ENCODE data around the gene SH2D5. TPM values are rescaled to one million over a fixed set of nuclear protein-coding genes. Genes with fewer than 3 reads are reported as not detected.

Gene SH2D5
- total RNA-seq, 3 donors from 2014 or later, result under 0.01 to 0.29 TPM; not detected in 1

DNA sequence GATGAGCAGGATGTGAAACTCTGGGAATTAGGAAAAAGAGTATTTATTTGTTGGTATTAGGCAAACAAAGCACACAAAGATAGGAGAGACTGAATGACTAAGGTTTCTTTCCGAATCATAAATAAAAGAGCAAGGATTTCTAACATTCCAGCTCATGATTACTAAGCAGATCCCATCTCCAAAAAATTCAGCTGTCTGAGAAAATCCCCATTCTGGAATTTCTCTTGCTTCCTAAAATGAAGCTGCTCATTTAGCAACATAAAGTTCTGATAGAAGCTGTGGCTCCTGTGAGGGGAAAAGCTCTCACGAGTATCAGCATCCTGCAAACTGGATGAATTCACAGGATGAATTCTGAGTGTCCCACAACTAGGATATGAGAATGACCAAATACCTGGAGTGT, 6.7 kb upstream of the SH2D5 start:
- Histone ChIP-seq H3K27me3 (no peaks in the 10 kb centered on the region), H3K4me1 (no peaks in the 10 kb centered on the region), H3K9me3 (no peaks in the 10 kb centered on the region), H3K36me3 (no peaks in the 10 kb centered on the region), H3K4me3 (no peak overlapping the region), H3K27ac (no peak overlapping the region)
- DNase-seq (ENCODE audit: low spot score in 2 of 2), result no peak
- TF ChIP-seq POLR2AphosphoS5 (IDR thresholded peaks at IDR 0.05), result no peak
- TF ChIP-seq, protein P1, sequence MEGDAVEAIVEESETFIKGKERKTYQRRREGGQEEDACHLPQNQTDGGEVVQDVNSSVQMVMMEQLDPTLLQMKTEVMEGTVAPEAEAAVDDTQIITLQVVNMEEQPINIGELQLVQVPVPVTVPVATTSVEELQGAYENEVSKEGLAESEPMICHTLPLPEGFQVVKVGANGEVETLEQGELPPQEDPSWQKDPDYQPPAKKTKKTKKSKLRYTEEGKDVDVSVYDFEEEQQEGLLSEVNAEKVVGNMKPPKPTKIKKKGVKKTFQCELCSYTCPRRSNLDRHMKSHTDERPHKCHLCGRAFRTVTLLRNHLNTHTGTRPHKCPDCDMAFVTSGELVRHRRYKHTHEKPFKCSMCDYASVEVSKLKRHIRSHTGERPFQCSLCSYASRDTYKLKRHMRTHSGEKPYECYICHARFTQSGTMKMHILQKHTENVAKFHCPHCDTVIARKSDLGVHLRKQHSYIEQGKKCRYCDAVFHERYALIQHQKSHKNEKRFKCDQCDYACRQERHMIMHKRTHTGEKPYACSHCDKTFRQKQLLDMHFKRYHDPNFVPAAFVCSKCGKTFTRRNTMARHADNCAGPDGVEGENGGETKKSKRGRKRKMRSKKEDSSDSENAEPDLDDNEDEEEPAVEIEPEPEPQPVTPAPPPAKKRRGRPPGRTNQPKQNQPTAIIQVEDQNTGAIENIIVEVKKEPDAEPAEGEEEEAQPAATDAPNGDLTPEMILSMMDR (IDR thresholded peaks at IDR 0.05), result no peak
- TF ChIP-seq POLR2A (IDR thresholded peaks at IDR 0.05), result no peak
- intact Hi-C loops (cut with DNase I; ENCODE audit: low total_unique reads), result no loop called here

DNA sequence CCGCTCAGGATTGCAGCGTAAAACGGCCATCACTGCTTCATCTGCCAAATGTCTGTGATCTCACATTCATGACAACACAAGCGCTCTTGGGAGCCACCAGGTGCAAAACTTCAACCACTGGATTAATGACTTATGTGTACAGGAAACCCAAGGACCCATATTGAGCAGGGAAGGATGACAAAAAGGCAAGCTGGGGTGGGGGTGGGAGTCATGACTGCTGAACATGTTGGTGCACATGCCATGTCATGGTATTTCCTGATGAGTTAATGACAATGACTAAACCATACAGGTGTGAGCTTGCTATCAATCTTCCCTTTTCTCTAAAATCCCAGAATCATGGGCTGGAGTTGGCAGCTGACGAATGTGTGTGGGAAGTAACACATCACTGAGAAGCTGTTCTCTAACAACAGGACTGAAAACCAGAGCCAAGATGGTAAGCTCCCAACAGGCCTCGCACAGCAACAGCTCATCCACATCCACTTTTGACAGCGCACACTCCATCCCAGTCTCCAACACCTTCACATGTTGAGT, 3.1 kb upstream of the SH2D5 start:
- intact Hi-C loops (cut with DNase I; ENCODE audit: low total_unique reads), result no loop called here
- DNase-seq (ENCODE audit: low spot score in 2 of 2), result peak in 1 of 2 donors; percentile 15
- H3K36me3 ChIP-seq, result no peaks in the 10 kb centered on the region

DNA sequence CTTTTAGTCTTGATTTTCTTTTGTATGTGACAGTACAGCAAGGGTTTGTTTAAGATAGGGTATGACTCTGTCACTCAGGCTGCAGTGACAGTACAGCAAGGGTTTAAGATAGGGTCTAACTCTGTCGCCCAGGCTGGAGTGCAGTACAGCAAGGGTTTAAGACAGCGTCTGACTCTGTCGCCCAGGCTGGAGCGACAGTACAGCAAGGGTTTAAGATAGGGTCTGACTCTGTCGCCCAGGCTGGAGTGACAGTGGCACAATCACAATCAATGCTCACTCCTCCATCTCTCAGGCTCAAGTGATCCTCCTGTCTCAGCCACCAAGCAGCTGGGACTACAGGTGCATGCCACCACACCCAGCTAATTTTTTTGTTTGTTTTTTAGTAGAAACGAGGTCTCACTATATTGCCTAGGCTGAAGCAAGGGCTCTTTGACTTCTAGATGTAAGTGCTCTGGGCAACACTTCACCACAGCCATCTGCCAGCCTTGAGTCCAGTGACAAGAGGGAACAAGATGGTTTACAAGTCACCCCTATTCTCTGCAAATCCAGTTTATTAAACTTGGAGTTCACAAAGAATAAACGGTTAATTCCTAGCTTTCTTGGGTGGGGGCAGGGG, 965 bp upstream of the SH2D5 start:
- H3K4me1 ChIP-seq, result peaks cover 0 to 12% of the 10 kb centered on the region in 2 donors
- intact Hi-C loops (cut with DNase I; ENCODE audit: low total_unique reads), result no loop called here
- H3K27me3 ChIP-seq, result peaks cover 4% of the 10 kb centered on the region in 2 donors
- TF ChIP-seq, protein P1 (IDR thresholded peaks at IDR 0.05), result no peak
- TF ChIP-seq POLR2AphosphoS5 (IDR thresholded peaks at IDR 0.05) (no peak), POLR2A (IDR thresholded peaks at IDR 0.05) (no peak)
- H3K27ac ChIP-seq, result peak overlapping the region; percentile 56 to 76
- peak overlapping the region; percentile 48 to 84 (median 62) for H3K4me3 ChIP-seq
- no peaks in the 10 kb centered on the region for H3K36me3 ChIP-seq
- DNase-seq (ENCODE audit: low spot score in 2 of 2), result peak in 1 of 2 donors; percentile 16
- H3K9me3 ChIP-seq, result no peaks in the 10 kb centered on the region

More for the DNA sequence above, 3.1 kb upstream of the SH2D5 start:
- no peak overlapping the region for H3K4me3 ChIP-seq
- peaks cover 0 to 12% of the 10 kb centered on the region in 2 donors for H3K4me1 ChIP-seq
- H3K27ac ChIP-seq, result no peak overlapping the region
- TF ChIP-seq POLR2AphosphoS5 (IDR thresholded peaks at IDR 0.05) (no peak), POLR2A (IDR thresholded peaks at IDR 0.05) (no peak)
- TF ChIP-seq, protein P1 (IDR thresholded peaks at IDR 0.05), result no peak
- H3K27me3 ChIP-seq, result peaks cover 4% of the 10 kb centered on the region in 2 donors
- H3K9me3 ChIP-seq, result no peaks in the 10 kb centered on the region

DNA sequence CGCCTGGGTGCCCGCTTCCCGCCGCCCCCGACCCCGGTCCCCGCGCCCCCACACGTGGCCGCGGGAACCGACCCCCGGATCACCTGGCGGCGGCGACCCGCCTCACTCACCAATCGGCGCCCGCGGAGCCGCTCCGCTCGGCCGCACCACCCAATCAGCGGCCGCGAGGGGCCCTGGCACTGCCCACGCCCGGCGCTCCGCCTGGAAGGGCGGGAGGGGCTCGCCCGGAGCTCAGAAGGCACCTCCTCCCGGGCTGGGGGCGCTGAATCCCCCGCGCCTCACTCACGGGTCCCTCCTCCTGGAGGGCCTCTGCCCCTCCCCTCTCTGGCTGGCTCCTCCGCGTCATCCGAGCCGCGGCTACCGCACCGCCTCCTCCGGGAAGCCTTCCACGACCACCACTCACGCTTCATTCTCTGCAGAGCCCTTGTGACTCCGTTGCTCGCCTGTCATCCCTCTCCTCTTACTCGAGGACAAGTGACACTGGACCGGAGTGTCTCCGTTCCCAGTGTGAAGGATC, 374 bp downstream of the SH2D5 start:
- H3K4me1 ChIP-seq, result peaks cover 0 to 12% of the 10 kb centered on the region in 2 donors
- H3K9me3 ChIP-seq, result no peaks in the 10 kb centered on the region
- intact Hi-C loops (cut with DNase I; ENCODE audit: low total_unique reads), result no loop called here
- peak overlapping the region; percentile 48 to 84 (median 62) for H3K4me3 ChIP-seq
- TF ChIP-seq, protein P1 (IDR thresholded peaks at IDR 0.05), result no peak
- TF ChIP-seq POLR2AphosphoS5 (IDR thresholded peaks at IDR 0.05), result no peak
- TF ChIP-seq POLR2A (IDR thresholded peaks at IDR 0.05), result no peak
- DNase-seq (ENCODE audit: low spot score in 2 of 2), result peak in 1 of 2 donors; percentile 28
- peaks cover 4% of the 10 kb centered on the region in 2 donors for H3K27me3 ChIP-seq
- H3K36me3 ChIP-seq, result no peaks in the 10 kb centered on the region
- H3K27ac ChIP-seq, result peak overlapping the region; percentile 20 to 56
